ENCODE data around the gene KRTAP3-3. TPM values are rescaled to one million over a fixed set of nuclear protein-coding genes. Genes with fewer than 3 reads are reported as not detected.

Gene KRTAP3-3
- total RNA-seq, 3 donors from 2014 or later = not detected

GRCh38 chr17:40953881-40954280 is 40.1 kb downstream of the KRTAP3-3 start:
- intact Hi-C loops (cut with DNase I; ENCODE audit: low total_unique reads) = no loop called here
- Histone ChIP-seq H3K9me3 (no peaks in the 10 kb centered on the region), H3K4me1 (peaks cover 0 to 18% of the 10 kb centered on the region in 2 donors), H3K27me3 (no peaks in the 10 kb centered on the region), H3K27ac (peak overlapping the region in 1 of 2 donors; percentile 52), H3K36me3 (no peaks in the 10 kb centered on the region), H3K4me3 (no peak overlapping the region)
- peak in 1 of 2 donors; percentile 38 for DNase-seq (ENCODE audit: low spot score in 2 of 2)
- TF ChIP-seq POLR2AphosphoS5 (IDR thresholded peaks at IDR 0.05) (no peak), POLR2A (IDR thresholded peaks at IDR 0.05) (no peak)
- TF ChIP-seq, protein P1, sequence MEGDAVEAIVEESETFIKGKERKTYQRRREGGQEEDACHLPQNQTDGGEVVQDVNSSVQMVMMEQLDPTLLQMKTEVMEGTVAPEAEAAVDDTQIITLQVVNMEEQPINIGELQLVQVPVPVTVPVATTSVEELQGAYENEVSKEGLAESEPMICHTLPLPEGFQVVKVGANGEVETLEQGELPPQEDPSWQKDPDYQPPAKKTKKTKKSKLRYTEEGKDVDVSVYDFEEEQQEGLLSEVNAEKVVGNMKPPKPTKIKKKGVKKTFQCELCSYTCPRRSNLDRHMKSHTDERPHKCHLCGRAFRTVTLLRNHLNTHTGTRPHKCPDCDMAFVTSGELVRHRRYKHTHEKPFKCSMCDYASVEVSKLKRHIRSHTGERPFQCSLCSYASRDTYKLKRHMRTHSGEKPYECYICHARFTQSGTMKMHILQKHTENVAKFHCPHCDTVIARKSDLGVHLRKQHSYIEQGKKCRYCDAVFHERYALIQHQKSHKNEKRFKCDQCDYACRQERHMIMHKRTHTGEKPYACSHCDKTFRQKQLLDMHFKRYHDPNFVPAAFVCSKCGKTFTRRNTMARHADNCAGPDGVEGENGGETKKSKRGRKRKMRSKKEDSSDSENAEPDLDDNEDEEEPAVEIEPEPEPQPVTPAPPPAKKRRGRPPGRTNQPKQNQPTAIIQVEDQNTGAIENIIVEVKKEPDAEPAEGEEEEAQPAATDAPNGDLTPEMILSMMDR (IDR thresholded peaks at IDR 0.05) = no peak

DNA sequence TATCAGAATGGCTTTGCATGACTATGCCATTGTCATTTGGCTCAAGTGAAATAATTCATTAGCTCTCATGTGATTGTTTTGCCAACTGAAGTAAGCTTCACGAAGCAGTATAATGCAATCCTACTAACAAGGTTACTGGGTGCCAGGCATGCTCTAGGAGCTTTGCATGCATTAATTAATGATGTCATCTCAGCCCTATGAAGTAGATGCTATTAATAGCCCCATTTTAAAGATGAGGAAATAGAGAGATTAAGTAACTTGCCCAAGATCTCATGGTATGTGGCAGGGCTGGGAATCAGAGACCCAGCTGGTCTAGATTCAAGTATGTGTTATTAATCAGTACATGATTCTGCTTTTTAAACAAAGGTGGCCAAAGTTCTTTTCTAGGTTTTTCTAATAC is 41.3 kb downstream of the KRTAP3-3 start:
- intact Hi-C loops (cut with DNase I; ENCODE audit: low total_unique reads) = no loop called here
- Histone ChIP-seq H3K27ac (peak overlapping the region in 1 of 2 donors; percentile 52), H3K9me3 (no peaks in the 10 kb centered on the region), H3K36me3 (no peaks in the 10 kb centered on the region), H3K4me3 (no peak overlapping the region), H3K4me1 (peaks cover 0 to 13% of the 10 kb centered on the region in 2 donors), H3K27me3 (no peaks in the 10 kb centered on the region)
- no peak for TF ChIP-seq POLR2A (IDR thresholded peaks at IDR 0.05)
- TF ChIP-seq POLR2AphosphoS5 (IDR thresholded peaks at IDR 0.05) = no peak
- TF ChIP-seq, protein P1 (IDR thresholded peaks at IDR 0.05) = no peak
- DNase-seq (ENCODE audit: low spot score in 2 of 2) = no peak

- Histone ChIP-seq H3K4me1 (peaks cover 0 to 8% of the 10 kb centered on the region in 2 donors), H3K27ac (peak overlapping the region in 1 of 2 donors; percentile 52), H3K4me3 (no peak overlapping the region), H3K36me3 (no peaks in the 10 kb centered on the region), H3K27me3 (no peaks in the 10 kb centered on the region), H3K9me3 (no peaks in the 10 kb centered on the region)
- no peak for TF ChIP-seq POLR2AphosphoS5 (IDR thresholded peaks at IDR 0.05)
- TF ChIP-seq POLR2A (IDR thresholded peaks at IDR 0.05) = no peak
- TF ChIP-seq, protein P1 (IDR thresholded peaks at IDR 0.05) = no peak
- no peak for DNase-seq (ENCODE audit: low spot score in 2 of 2)
- intact Hi-C loops (cut with DNase I; ENCODE audit: low total_unique reads) = no loop called here
Observed at GRCh38 chr17:40952154-40952553, 41.8 kb downstream of the KRTAP3-3 start.

DNA sequence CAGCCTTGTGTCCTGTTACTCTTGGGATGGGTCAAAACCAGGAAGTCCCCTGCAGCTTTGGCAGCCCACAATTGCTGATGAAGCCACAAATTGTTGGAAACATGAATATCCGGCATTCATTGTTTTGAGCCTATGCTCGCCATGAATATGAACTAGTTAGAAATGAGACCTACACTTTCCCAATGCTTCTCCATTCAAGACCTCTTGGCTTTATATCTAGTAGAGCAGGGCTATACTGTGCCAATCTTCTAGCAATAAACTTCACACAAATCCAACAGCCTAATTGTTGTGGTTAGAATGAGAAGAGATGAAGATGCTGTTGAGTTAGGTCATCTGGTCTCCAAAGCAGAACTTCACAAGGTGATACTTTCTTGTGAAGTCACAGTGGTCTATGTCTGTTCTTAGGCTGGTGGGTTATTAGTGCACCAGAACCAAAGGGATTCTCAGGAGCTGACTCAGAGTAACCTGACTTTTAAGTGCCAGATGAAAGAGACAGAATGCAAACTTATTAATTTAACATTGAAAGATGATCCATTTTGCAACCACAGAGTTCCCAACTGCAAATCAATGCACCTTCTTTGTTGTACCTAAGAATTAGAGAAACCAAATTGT is 42.8 kb downstream of the KRTAP3-3 start:
- intact Hi-C loops (cut with DNase I; ENCODE audit: low total_unique reads) = no loop called here
- no peak for DNase-seq (ENCODE audit: low spot score in 2 of 2)
- H3K4me1 ChIP-seq = no peaks in the 10 kb centered on the region
- no peak overlapping the region for H3K4me3 ChIP-seq
- H3K9me3 ChIP-seq = no peaks in the 10 kb centered on the region
- TF ChIP-seq POLR2AphosphoS5 (IDR thresholded peaks at IDR 0.05) (no peak), POLR2A (IDR thresholded peaks at IDR 0.05) (no peak)
- TF ChIP-seq, protein P1 (IDR thresholded peaks at IDR 0.05) = no peak
- no peaks in the 10 kb centered on the region for H3K27me3 ChIP-seq
- no peak overlapping the region for H3K27ac ChIP-seq
- no peaks in the 10 kb centered on the region for H3K36me3 ChIP-seq

- Histone ChIP-seq H3K4me1 (no peaks in the 10 kb centered on the region), H3K9me3 (no peaks in the 10 kb centered on the region), H3K27me3 (no peaks in the 10 kb centered on the region), H3K4me3 (no peak overlapping the region), H3K27ac (no peak overlapping the region), H3K36me3 (no peaks in the 10 kb centered on the region)
- TF ChIP-seq POLR2A (IDR thresholded peaks at IDR 0.05) (no peak), POLR2AphosphoS5 (IDR thresholded peaks at IDR 0.05) (no peak)
- TF ChIP-seq, protein P1 (IDR thresholded peaks at IDR 0.05) = no peak
- no peak for DNase-seq (ENCODE audit: low spot score in 2 of 2)
- intact Hi-C loops (cut with DNase I; ENCODE audit: low total_unique reads) = no loop called here
Observed at GRCh38 chr17:40950176-40950575, 43.8 kb downstream of the KRTAP3-3 start.

Measured in breast epithelium (tissue), 4 donors.